Medulla oblongata (tissue), 1 donor: ENCODE measurements around the gene COIL.
"Not testable (repeated sequence)": the region's sequence is repeated elsewhere in the genome, so short reads cannot be mapped to it uniquely, and the experiment has no call there.

Experiments
- DNase-seq: peaks from one replicate; pipeline ENCODE4 v3.0.0-alpha.2; 2015; ENCODE audit errors: extremely low spot score

COIL gene

DNA sequence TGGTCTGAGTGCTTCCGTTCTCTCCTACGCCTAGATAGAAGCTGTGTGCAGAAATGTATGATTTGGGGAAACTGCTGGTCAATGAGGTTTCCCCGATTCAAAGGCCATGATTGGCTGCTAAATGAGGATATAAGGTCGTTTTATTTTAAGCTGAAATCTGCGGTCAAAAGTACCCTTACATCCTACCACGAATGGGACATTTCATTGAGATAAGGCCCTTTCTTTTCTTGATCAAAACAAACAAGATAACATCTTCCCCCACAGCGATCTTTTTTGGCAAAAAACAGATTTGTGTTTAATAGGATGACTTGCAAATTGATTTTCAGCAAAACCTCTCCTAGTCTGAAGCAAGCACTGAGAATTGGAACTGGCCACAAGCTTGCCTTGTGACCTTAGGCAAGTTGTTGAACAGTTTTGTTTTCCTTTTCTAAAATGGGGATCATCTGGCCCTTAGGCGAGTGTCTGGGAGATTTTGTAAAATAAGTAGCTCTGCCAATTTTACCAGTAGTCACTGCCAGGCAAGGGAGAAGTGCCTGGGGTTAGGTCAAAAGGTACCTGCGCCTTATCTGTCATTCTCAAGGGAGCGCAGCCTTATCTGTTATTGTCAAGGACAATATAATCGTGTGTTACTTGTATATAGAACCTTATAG, 17.7 kb upstream of the COIL start:
- peak; percentile 74 for DNase-seq

DNA sequence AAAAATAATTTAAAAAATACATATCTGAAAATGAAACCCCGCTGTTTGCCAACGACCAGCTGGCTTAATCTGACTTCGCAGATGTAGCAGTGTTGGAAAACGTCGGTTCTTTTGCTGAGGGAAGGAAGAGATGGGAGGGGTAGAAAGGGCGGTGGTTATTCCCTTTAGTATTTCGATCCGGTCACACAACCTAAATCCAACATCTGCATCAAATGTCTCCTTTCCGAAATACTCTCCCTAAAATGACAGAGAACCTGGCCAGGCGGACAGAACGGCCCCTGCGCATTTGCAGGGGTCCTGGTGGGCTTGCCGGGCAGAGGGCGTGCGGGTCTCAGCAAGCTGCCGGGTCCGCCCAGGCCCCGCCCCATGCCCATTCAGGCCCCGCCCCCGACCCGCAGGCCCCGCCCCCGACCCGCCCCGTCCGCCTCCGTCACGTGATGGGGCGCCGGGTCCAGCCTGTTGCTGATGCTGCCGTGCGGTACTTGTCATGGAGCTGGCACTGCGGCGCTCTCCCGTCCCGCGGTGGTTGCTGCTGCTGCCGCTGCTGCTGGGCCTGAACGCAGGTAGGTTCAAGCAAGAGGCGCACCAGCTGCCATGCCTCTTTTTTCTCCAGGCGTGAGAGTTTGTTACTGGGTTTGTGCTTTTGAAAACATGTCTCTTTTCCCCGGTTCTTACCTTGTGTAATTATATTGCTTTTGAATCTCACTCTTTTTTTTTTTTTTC, 17.0 kb upstream of the COIL start, which contains the start of gene SCPEP1:
Gene SCPEP1 (plus strand): TSS at position 459 of the 723 bp plus-strand sequence. CDS start 29 bp downstream, at position 488.
- peak; percentile 86 for DNase-seq

DNA sequence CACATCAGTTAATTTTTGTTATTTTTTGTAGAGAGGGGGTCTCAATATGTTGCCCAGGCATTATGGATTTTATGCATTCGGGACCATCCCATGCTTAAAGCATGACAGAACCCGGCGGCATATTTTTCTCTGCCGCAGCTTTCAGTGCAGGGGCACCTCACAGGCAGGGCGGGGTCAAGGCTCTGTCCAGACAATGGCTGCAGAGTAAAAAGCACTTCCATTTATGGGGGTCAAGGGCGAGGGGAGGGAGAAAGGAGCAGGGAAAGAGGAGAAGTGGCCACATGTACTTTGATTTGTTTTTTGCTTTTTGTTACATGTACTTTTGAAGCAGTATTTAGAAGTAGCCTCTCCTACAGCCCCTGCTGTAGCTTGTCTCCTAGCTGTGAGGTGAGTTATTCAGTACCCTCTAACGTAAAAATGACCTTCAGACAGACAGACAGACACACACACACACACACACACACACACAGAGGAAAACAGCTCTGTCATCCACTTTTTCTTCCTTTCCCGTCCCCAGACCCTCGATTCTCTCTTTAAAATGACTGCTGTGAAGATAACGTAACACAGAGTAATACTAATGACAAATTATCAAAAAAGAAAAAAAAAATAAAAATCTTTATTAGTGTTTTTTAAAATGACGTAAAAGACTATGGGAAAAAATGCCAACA, 16.2 kb upstream of the COIL start:
- DNase-seq = no peak

- no peak for DNase-seq
Observed at GRCh38 chr17:56975656-56976055, 14.8 kb upstream of the COIL start.

DNA sequence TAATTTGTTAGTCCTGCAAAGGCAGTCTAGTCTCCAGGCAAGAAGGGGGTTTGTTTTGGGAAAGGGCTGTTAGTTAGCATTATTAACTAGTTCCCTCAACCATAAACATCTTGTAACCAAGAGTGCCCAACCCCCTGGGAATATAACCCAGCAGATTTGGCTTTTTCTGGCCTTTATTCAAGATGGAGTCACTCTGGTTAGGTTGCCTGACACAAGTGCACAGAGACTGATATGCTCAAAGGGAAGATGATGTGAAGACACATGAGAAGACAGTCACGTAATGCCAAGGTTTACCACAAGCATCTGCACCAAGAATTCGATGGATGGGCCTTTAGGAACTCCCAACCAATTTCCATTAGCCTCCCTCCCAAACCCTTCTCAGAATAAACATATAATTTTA, 13.2 kb upstream of the COIL start:
- no peak for DNase-seq

- DNase-seq = no peak
Observed at GRCh38 chr17:56973520-56973919, 12.7 kb upstream of the COIL start.

DNA sequence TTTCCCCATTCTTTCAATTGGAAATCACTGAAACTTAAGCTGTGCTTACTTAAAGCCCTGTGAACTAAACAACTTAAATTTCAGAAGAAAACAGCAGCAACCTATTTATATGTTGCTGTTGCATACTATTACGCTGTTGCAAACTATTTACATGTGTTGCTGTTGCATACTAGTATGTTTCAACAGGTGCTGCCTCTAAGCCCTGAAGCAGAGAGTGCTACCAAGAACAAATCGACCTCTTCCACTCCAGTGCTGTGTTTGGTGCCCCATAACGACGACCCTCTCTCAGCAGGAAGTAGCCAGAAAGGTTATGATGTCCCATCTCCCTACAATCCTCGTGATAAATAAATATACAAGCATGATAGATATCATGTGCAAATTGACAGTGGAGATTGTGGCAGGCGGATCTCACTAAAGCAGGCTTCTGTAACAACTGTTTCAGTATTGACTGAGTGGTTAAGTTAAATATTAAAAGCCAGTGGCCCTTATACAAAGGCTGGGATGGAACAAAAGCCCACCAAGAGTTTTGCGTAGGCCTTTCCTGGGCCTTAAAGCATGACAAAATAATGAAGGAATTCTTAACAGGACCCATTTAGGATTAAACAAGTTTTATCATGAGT, 11.4 kb upstream of the COIL start:
- no peak for DNase-seq

DNA sequence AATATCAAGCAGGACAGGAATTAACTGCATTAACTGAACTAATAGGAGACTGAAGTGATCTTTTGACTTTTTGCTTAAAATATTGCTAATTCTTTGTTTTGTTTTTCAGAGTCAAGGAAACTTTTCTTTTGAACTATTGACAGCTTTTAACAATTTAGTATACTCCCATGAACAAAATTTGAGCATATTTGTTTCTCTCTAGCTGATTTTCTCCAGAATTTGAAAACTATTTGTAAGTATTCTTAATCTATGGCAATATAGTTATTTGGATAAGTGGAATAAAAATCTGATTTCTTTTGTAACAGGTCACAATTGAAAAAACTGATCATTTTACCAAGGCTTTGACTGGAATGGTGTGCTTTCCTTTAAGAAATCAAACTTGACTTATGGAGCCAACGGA, 10.1 kb upstream of the COIL start:
- no peak for DNase-seq

- DNase-seq = no peak
Observed at GRCh38 chr17:56966338-56966737, 5.5 kb upstream of the COIL start.

GRCh38 chr17:56965681-56966080, 4.8 kb upstream of the COIL start:
- not testable (repeated sequence) for DNase-seq

DNA sequence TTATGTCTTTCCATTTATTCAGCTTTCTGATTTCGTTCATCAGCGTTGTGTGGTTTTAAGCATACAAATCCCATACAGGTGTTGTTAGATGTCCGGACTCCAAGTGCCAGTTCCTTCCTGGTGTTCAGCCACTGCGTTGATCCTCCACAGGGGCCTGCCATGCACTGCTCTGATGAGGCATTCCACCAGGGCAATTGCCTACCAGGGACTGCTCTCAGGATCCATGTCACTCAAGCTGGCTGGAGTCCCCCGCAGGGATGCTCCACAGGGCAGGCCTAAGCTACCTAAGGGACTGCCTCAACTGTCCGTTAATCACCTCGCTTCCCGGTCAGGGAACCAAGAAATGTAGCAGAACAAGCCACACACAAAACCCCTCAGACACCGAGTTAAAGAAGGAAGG, 4.4 kb upstream of the COIL start:
- DNase-seq = not testable (repeated sequence)

DNA sequence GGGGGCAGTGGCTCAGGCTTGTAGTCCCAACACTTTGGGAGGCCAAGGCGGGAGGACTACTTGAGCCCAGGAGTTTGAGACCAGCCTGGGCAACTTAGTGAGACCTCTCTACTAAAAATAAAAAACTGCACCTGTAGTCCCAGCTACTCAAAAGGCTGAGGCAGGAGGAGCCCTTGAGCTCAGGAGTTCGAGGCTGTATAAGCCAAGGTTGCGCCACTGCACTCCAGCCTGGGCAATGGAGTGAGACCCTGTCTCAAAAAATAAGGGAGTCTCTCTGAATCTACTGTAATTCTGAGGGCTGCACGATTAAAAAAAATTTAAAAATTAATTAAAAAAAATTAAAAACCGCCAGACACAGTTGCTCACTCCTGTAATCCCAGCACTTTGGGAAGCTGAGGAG, 3.9 kb downstream of the COIL start:
- no peak for DNase-seq

GRCh38 chr17:56949595-56949994, 11.3 kb downstream of the COIL start:
- DNase-seq = no peak

DNA sequence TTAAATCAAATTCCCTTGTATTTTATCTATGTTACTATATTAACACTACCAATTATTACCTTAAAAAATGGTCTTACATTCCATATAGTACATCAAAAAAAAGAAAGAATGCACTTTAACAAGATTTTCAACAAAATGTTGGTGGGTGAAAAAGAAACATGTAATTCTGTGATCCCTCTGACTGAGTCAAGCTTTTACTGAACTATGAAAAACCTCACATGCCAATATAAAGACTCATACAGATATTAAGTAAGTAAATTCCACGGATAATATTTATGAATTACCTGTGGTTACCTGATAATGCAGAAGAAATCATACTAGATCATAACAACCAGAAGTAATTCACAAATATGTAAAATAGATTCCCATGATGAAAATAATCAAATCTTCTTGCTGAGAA, 12.4 kb downstream of the COIL start:
- DNase-seq = no peak

DNA sequence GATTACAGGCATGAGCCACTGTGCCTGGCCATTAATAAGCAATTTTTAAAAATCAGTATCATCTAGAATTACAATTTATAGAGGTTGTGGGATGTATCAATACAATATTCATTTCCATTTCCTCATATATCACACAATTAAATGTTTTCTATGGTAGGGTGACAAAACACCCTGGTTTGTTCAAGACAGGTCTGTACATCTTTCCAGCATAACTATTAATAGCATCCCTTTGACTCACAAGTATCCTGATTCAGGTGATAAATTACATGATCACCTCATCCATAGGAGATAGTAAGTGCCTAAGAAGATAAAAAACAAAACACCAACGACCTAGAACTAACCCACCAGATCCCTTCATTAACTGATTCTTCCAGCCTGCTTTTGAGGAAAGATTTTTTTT, 13.1 kb downstream of the COIL start:
- no peak for DNase-seq

DNA sequence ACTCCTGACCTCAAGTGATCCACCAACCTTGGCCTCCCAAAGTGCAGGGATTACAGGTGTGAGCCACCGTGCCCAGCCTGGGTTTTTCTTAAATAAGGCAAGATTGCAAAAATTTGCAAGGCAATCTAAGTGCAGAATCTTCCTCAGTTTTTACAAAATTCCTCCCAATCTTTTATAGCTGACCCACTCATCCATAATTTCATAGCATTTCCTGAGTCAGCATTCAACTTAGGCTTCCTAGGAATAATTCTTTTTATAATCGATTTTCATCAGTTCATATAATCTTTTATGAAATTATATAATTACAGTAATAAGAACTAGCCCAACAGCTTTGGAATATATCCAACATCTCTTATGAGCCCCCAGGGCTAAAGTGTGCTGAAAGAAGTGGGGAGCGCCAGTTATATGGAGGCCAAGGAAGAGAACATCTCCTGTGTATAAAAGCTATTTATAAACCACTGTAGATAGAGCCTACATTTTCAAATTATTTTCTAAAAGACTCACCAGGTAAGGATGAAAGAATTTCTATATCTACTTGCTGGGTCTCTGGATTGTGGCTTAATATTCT, 14.8 kb downstream of the COIL start:
- DNase-seq = no peak

- DNase-seq = no peak
Observed at GRCh38 chr17:56943505-56944125, 17.2 kb downstream of the COIL start.

DNA sequence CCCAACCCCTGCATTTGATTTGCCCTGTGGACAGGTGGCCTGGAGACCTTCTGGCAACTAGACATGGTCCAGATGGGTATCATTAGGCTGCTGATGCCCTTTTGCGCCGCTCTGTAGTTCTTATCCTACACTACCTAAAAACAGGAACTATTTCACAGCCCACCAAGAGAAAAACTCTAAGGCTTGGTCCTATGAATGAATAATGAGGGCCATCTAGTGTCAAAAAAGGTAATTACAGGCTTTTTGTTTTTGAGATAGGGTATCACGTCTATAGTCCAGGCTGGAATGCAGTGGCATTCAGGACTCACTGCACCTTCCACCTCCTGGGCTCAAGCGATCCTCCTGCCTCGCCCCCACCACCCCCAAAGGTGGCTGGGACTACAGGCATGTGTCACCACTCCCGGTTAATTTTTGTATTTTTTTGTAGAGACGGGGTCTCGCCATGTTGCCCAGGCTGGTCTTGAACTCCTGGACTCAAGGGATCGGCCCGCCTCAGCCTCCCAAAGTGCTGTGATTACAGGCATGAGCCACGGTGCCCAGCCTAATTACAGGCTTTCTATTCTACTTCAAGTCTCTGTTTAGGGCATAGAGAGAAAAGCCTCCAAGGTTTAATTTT, 20.9 kb downstream of the COIL start:
- DNase-seq = peak; percentile 69

GRCh38 chr17:56938206-56938605, 22.6 kb downstream of the COIL start:
- not testable (repeated sequence) for DNase-seq

DNA sequence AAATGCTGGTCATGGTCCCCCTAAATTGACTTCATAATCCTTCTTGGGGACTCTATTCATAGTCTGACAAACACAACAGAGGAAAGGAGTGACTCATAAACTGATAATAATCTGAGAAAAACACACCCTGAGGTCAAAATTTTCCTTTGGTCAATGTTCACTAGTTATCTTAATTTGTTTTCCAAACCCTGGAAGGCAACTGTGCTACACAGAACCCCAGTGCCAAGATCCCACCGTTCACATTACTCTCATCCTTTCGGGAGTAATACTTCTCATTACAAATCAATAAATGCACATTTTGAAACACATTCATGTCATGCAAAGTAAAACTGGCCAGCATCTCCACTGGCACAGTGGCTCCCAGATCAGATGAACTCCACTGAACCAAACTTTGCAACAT, 23.2 kb downstream of the COIL start:
- no peak for DNase-seq

DNA sequence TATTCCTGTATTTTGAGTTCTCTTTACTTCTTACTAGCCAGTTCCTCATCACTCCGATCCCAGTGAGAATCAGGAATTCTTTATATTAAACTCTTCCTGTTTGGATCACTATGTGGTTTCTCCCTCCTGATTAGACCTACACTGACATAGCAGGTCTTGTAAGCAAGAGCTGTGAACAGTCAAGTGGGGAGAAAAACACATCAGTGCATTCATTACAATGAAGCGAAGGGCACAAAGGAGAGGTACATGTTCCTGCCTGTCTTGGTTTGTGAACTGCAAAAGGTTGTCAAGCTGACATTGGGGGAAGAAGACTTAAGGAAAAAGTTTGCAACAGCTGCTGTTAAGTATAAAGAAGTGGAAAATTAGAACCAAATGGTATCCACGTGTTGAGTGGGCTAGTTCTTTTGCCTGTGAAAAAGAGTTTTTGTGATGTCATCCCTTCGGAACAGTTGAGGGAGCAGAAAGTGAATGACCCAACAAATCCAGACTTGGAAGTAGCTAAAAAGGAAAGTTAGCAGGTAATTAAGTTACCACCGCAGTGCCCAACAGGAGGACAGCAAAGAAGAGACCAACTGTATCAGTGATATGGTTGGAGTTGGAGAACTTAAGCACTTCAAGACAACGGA, 24.0 kb downstream of the COIL start:
- DNase-seq = no peak
